Measurements from ENCODE around the gene NFATC4. TPM values are rescaled to one million over a fixed set of nuclear protein-coding genes. Genes with fewer than 3 reads are reported as not detected.

The NFATC4 gene
- total and polyA plus RNA-seq, 12 donors = 3.0 to 69.2 (median 9.9) TPM

GRCh38 chr14:24378981-24379906 is 11.3 kb downstream of the NFATC4 start:
- ATAC-seq (no peak), DNase-seq (no peak)
- TF ChIP-seq CTCF (IDR thresholded peaks at IDR 0.05) = no peak
- H3K27ac ChIP-seq = no peak overlapping the region
- peaks cover 0 to 18% (median 7%) of the 10 kb centered on the region in 9 donors for H3K4me1 ChIP-seq
- peaks cover 0 to 13% (median 0%) of the 10 kb centered on the region in 7 donors for H3K27me3 ChIP-seq
- intact Hi-C loops (cut with DNase I) = no loop called here
- WGBS, 2 donors = 83% methylated on average over 7 of the region's 7 CpGs
- no peak overlapping the region for H3K4me3 ChIP-seq
- peaks cover 0 to 18% (median 0%) of the 10 kb centered on the region in 9 donors for H3K36me3 ChIP-seq
- H3K9me3 ChIP-seq = no peaks in the 10 kb centered on the region

GRCh38 chr14:24379907-24380730 is 12.1 kb downstream of the NFATC4 start:
- Histone ChIP-seq H3K4me1 (peaks cover 0 to 18% (median 7%) of the 10 kb centered on the region in 9 donors), H3K36me3 (peaks cover 0 to 10% (median 0%) of the 10 kb centered on the region in 9 donors), H3K4me3 (no peak overlapping the region), H3K9me3 (no peaks in the 10 kb centered on the region), H3K27ac (no peak overlapping the region), H3K27me3 (peaks cover 0 to 8% (median 0%) of the 10 kb centered on the region in 7 donors)
- no peak for TF ChIP-seq CTCF (IDR thresholded peaks at IDR 0.05)
- 81 to 84% methylated on average over 15 of the region's 15 CpGs for WGBS, 2 donors
- intact Hi-C loops (cut with DNase I) = no loop called here
- DNase-seq (no peak), ATAC-seq (no peak)

- 83 to 84% methylated on average over 8 of the region's 8 CpGs for WGBS, 2 donors
- Histone ChIP-seq H3K9me3 (no peaks in the 10 kb centered on the region), H3K27me3 (peaks cover 0 to 8% (median 0%) of the 10 kb centered on the region in 7 donors), H3K36me3 (peaks cover 0 to 7% (median 0%) of the 10 kb centered on the region in 9 donors), H3K27ac (peak overlapping the region in 1 of 10 donors; percentile 43), H3K4me3 (no peak overlapping the region), H3K4me1 (peaks cover 0 to 12% (median 4%) of the 10 kb centered on the region in 9 donors)
- no peak for TF ChIP-seq CTCF (IDR thresholded peaks at IDR 0.05)
- intact Hi-C loops (cut with DNase I) = no loop called here
- DNase-seq (no peak), ATAC-seq (no peak)
Observed at GRCh38 chr14:24381363-24382063, 13.5 kb downstream of the NFATC4 start.

GRCh38 chr14:24382064-24382371 is 14.0 kb downstream of the NFATC4 start:
- no peak for ATAC-seq
- TF ChIP-seq CTCF (IDR thresholded peaks at IDR 0.05) = no peak
- Histone ChIP-seq H3K9me3 (no peaks in the 10 kb centered on the region), H3K27me3 (peaks cover 0 to 8% (median 0%) of the 10 kb centered on the region in 7 donors), H3K4me1 (peaks cover 0 to 7% (median 0%) of the 10 kb centered on the region in 9 donors), H3K36me3 (peaks cover 0 to 4% (median 0%) of the 10 kb centered on the region in 9 donors), H3K27ac (peak overlapping the region in 1 of 10 donors; percentile 43), H3K4me3 (no peak overlapping the region)
- DNase-seq = no peak
- intact Hi-C loops (cut with DNase I) = no loop called here
- 58 to 75% methylated on average over 4 of the region's 4 CpGs for WGBS, 2 donors
